ACC112 (cell line): ENCODE results near the gene HOXA10.

ENCODE experiments used
- H2AFZ ChIP-seq: fragments of 200-600 bp; sonication (generic); one replicate; pipeline ENCODE4 v1.6.0; 2017; ENCODE audit warnings: antibody characterized with exemption, low read length; ENCODE audit not compliant: unreplicated experiment
- H3K27ac ChIP-seq: fragments of 200-600 bp; sonication (generic); 2 replicates; pipeline ENCODE4 v1.5.1; 2014; ENCODE audit warnings: low read depth, mild to moderate bottlenecking, antibody characterized with exemption, low read length, moderate library complexity
- H3K27me3 ChIP-seq: fragments of 200-600 bp; sonication (generic); 2 replicates; pipeline ENCODE4 v1.6.1; 2014; ENCODE audit warnings: mild to moderate bottlenecking, antibody characterized with exemption, low read length, moderate library complexity, mixed read lengths; ENCODE audit not compliant: insufficient read depth
- H3K36me3 ChIP-seq: fragments of 200-600 bp; sonication (generic); 2 replicates; pipeline ENCODE4 v1.6.1; 2016; ENCODE audit warnings: mild to moderate bottlenecking, antibody characterized with exemption, low read length, moderate library complexity, mixed read lengths; ENCODE audit not compliant: insufficient read depth
- H3K4me1 ChIP-seq: fragments of 200-600 bp; sonication (generic); one replicate; pipeline ENCODE4 v1.6.1; 2016; ENCODE audit warnings: low read length, mixed read lengths; ENCODE audit not compliant: insufficient read depth, unreplicated experiment, control insufficient read depth
- H3K4me3 ChIP-seq: fragments of 200-600 bp; sonication (generic); 2 replicates; pipeline ENCODE4 v1.5.1; 2014; ENCODE audit warnings: mild to moderate bottlenecking, low read depth, low read length
- H3K79me2 ChIP-seq: fragments of 200-600 bp; sonication (generic); one replicate; pipeline ENCODE4 v1.6.0; 2016; ENCODE audit warnings: low read length; ENCODE audit not compliant: control insufficient read depth, unreplicated experiment, insufficient read depth

Gene HOXA10

GRCh38 chr7:27182285-27182841, 8.2 kb upstream of the HOXA10 start:
- no peak overlapping the region for H2AFZ ChIP-seq
- H3K4me3 ChIP-seq = no peak overlapping the region
- no peak overlapping the region for H3K27ac ChIP-seq
- no peaks in the 10 kb centered on the region for H3K79me2 ChIP-seq
- no peaks in the 10 kb centered on the region for H3K36me3 ChIP-seq
- peaks cover 3% of the 10 kb centered on the region for H3K4me1 ChIP-seq
- peaks cover 88% of the 10 kb centered on the region for H3K27me3 ChIP-seq

- Histone ChIP-seq H2AFZ (no peak overlapping the region), H3K4me3 (no peak overlapping the region), H3K27ac (no peak overlapping the region), H3K36me3 (no peaks in the 10 kb centered on the region), H3K79me2 (no peaks in the 10 kb centered on the region), H3K4me1 (peaks cover 3% of the 10 kb centered on the region), H3K27me3 (peaks cover 85% of the 10 kb centered on the region)
Observed at GRCh38 chr7:27181795-27182275, 7.7 kb upstream of the HOXA10 start.

GRCh38 chr7:27180431-27181420, 6.6 kb upstream of the HOXA10 start:
- no peaks in the 10 kb centered on the region for H3K79me2 ChIP-seq
- H3K4me1 ChIP-seq = peaks cover 3% of the 10 kb centered on the region
- H2AFZ ChIP-seq = no peak overlapping the region
- H3K4me3 ChIP-seq = no peak overlapping the region
- no peak overlapping the region for H3K27ac ChIP-seq
- peaks cover 85% of the 10 kb centered on the region for H3K27me3 ChIP-seq
- H3K36me3 ChIP-seq = no peaks in the 10 kb centered on the region

- H3K79me2 ChIP-seq = no peaks in the 10 kb centered on the region
- H3K4me3 ChIP-seq = peak overlapping the region; percentile 54
- no peaks in the 10 kb centered on the region for H3K36me3 ChIP-seq
- H2AFZ ChIP-seq = no peak overlapping the region
- peaks cover 3% of the 10 kb centered on the region for H3K4me1 ChIP-seq
- H3K27ac ChIP-seq = no peak overlapping the region
- peaks cover 85% of the 10 kb centered on the region for H3K27me3 ChIP-seq
Observed at GRCh38 chr7:27179503-27180430, 5.6 kb upstream of the HOXA10 start.

GRCh38 chr7:27179030-27179429, 4.9 kb upstream of the HOXA10 start:
- no peaks in the 10 kb centered on the region for H3K79me2 ChIP-seq
- no peak overlapping the region for H3K27ac ChIP-seq

GRCh38 chr7:27178366-27178765, 4.2 kb upstream of the HOXA10 start:
- no peak overlapping the region for H3K4me3 ChIP-seq
- peaks cover 3% of the 10 kb centered on the region for H3K4me1 ChIP-seq
- peaks cover 86% of the 10 kb centered on the region for H3K27me3 ChIP-seq
- H2AFZ ChIP-seq = no peak overlapping the region
- H3K36me3 ChIP-seq = no peaks in the 10 kb centered on the region
- H3K27ac ChIP-seq = no peak overlapping the region
- no peaks in the 10 kb centered on the region for H3K79me2 ChIP-seq

More at GRCh38 chr7:27179030-27179429, 4.9 kb upstream of the HOXA10 start:
- H2AFZ ChIP-seq = no peak overlapping the region
- peaks cover 86% of the 10 kb centered on the region for H3K27me3 ChIP-seq
- H3K4me3 ChIP-seq = peak overlapping the region; percentile 54; the same call in 1 of the 2 replicates
- no peaks in the 10 kb centered on the region for H3K36me3 ChIP-seq
- peaks cover 3% of the 10 kb centered on the region for H3K4me1 ChIP-seq

GRCh38 chr7:27177795-27178320, 3.7 kb upstream of the HOXA10 start:
- H3K27ac ChIP-seq = no peak overlapping the region
- H3K4me3 ChIP-seq = no peak overlapping the region
- peaks cover 3% of the 10 kb centered on the region for H3K4me1 ChIP-seq
- no peaks in the 10 kb centered on the region for H3K79me2 ChIP-seq
- peaks cover 86% of the 10 kb centered on the region for H3K27me3 ChIP-seq
- no peak overlapping the region for H2AFZ ChIP-seq
- H3K36me3 ChIP-seq = no peaks in the 10 kb centered on the region

GRCh38 chr7:27176962-27177794, 3.1 kb upstream of the HOXA10 start:
- H3K4me3 ChIP-seq = no peak overlapping the region
- peaks cover 3% of the 10 kb centered on the region for H3K4me1 ChIP-seq
- no peaks in the 10 kb centered on the region for H3K79me2 ChIP-seq
- peaks cover 86% of the 10 kb centered on the region for H3K27me3 ChIP-seq
- no peak overlapping the region for H2AFZ ChIP-seq
- no peak overlapping the region for H3K27ac ChIP-seq
- no peaks in the 10 kb centered on the region for H3K36me3 ChIP-seq

GRCh38 chr7:27176524-27176845, 2.4 kb upstream of the HOXA10 start:
- H3K79me2 ChIP-seq = no peaks in the 10 kb centered on the region
- H3K4me1 ChIP-seq = peaks cover 3% of the 10 kb centered on the region
- no peak overlapping the region for H2AFZ ChIP-seq
- H3K27ac ChIP-seq = no peak overlapping the region
- H3K36me3 ChIP-seq = no peaks in the 10 kb centered on the region
- H3K4me3 ChIP-seq = no peak overlapping the region
- peaks cover 87% of the 10 kb centered on the region for H3K27me3 ChIP-seq
